DMS79 (cell line): Measurements from ENCODE around the gene B4GAT1.
"Not testable (repeated sequence)": the region's sequence is repeated elsewhere in the genome, so short reads cannot be mapped to it uniquely, and the experiment has no call there.

Source experiments
- DNase-seq: peaks from one replicate; lab custom pipeline; 2025; lab: John Stamatoyannopoulos, UW

The B4GAT1 gene

GRCh38 chr11:66322732-66323427 lies 24.5 kb downstream of the B4GAT1 start:
- no peak for DNase-seq

DNA sequence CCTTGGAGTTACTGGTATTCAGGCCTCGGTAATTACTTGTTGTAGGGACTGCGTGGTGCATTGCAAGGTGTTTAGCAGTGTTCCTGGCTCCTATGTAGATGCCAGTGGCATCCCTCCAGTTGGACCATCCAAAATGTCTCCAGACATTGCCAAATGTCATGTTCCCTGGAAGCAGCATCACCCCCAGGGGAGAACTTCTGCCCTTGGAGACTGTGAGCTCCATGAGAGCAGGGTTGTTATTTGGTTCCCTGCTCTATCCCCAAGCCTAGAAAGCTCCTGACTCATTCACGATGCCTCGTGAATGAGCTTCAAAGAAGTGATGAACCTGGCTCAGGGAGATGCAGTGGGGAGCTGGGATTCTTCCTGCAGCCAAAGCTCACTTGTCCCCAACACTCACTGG lies 25.8 kb downstream of the B4GAT1 start:
- DNase-seq: no peak

DNA sequence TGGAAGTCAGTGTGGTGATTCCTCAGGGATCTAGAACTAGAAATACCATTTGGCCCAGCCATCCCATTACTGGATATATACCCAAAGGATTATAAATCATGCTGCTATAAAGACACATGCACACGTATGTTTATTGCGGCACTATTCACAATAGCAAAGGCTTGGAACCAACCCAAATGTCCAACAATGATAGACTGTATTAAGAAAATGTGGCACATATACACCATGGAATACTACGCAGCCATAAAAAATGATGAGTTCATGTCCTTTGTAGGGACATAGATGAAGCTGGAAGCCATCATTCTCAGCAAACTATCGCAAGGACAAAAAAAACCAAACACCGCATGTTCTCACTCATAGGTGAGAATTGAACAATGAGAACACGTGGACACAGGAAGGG lies 26.7 kb downstream of the B4GAT1 start:
- not testable (repeated sequence) for DNase-seq

DNA sequence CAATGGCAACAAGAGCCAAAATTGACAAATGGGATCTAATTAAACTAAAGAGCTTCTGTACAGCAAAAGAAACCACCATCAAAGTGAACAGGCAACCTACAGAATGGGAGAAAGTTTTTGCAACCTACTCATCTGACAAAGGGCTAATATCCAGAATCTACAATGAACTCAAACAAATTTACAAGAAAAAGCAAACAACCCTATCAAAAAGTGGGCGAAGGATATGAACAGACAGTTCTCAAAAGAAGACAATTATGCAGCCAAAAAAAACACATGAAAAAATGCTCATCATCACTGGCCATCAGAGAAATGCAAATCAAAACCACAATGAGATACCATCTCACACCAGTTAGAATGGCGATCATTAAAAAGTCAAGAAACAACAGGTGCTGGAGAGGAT lies 27.1 kb downstream of the B4GAT1 start:
- not testable (repeated sequence) for DNase-seq

- no peak for DNase-seq
Observed at GRCh38 chr11:66318600-66318970, 28.8 kb downstream of the B4GAT1 start.

DNA sequence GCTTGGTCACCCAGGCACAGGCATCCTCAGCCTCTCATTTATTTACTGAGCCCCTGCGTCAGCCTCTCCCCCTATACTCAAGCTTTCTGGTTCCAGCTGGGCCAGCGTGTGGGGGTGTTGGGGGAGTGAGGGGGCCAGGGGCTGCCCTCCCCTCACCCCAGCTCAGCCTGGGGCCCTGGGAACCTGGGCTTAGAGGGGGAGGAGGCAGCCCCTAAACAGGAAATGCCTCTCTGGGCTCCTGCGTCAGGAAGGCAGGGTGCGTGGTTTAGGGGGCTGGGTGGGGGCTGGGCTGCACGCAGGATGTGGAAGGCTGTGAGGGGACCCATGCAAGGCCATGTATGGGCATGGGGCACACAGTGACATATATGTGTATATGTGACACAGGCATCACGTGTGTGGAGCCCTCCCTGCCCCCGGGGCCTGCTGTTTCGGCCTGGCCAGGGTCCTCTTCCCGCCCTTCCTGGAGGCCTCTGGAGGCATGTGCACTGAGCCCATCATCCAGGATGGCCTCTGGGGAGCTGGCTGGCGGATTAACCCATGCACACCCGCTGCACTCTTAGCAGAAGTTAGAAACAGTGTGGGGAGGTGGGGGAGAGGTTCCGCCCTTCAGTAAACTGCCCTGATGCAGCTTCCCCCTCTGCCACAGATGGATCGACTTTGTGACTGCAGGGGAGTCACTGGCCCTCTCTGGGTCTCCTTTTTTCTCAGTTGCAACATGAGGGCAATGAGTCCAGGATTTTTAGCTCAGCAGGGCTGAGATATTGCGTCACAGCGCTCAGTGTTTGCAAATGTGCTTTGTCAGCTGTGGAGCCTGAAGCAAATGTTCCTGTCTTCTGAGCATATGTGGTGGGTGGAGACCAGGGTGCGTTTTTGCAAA lies 29.5 kb downstream of the B4GAT1 start:
- DNase-seq: no peak

GRCh38 chr11:66317322-66317722 lies 30.1 kb downstream of the B4GAT1 start:
- DNase-seq: no peak

GRCh38 chr11:66316849-66317251 lies 30.6 kb downstream of the B4GAT1 start, which contains the start of gene CD248:
Gene CD248, minus strand, starts transcription at chr11:66317044. Its CDS starts 17 bp downstream, at chr11:66317027.
- no peak for DNase-seq

GRCh38 chr11:66315921-66316811 lies 31.3 kb downstream of the B4GAT1 start:
- DNase-seq: no peak

DNA sequence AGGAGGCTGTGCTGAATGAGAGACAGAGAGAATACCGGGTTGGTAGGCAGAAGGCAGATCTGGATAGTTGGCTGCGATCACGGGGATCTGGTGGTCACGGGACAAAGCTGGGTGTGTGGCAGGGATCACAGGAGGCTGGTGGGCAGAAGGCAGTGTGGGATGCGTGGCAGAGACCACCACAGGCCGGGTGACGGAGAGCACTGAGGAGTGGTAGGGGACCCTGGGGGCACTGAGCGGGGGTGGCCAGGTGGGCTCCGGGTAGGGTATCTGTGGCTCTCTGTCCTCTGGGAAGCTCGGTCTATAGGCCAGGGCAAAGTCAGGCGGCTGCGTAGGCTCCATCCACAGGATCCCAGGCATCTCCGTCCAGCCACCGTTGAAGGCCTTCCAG lies 31.9 kb downstream of the B4GAT1 start:
- DNase-seq: no peak

- DNase-seq: no peak
Observed at GRCh38 chr11:66314561-66315497, 32.6 kb downstream of the B4GAT1 start.

DNA sequence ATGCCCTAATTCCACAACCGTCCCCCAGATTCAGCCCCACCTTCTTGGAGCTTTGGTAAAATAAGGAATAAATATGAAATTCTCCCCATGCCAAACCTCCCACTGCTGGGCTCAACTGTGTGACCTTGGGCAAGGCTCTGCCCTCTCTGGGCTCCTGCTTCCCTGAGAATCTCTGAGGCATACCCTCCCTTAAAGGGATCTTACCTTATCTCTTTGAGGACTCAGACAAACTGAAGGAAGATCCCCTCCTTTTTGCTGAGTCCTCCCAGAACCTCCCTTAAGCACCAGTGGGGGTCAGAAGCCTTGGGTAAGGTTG lies 33.3 kb downstream of the B4GAT1 start:
- DNase-seq: no peak

DNA sequence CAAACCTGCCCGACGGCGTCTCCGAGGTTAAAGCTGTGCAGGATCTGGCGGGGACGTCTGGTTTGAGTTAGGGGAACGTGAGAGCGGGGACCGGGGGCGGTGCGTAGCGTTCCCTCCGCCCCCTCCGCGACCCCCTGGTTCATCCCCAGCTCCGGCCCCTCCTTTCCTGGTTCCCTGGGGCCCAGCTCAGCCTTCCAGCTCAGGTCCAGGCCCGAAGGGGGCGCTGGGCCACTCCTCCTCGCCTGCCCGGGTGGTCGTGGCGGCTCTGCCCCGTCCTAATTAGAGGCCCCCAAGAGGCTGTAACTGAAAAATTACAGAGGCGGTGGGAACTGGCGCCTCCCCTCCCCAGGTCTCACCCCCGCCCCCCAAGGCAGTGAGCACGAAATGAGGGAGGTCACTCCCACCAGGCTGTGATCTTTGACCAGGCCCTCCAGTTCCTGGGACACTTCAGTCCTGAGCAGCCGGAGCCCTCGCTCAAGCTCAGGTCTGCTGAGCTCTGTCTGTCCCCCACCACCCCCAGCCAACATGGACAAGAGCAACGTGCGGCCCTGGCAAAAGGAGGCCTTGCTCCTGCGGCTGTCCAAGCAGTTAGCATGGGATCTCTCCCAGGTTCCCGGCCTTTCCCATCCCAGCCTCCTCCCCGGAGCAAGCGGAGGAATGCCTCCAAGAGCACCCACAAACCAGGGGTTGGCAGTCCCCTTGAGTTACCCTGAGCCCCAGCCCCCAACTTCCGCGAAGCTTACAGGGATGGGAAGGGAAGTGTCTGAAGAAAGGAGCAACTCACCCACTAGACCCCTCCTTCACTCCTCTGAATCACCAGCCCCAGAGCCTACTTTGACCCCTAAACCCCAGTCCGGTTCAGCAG lies 33.9 kb downstream of the B4GAT1 start:
- DNase-seq: no peak

DNA sequence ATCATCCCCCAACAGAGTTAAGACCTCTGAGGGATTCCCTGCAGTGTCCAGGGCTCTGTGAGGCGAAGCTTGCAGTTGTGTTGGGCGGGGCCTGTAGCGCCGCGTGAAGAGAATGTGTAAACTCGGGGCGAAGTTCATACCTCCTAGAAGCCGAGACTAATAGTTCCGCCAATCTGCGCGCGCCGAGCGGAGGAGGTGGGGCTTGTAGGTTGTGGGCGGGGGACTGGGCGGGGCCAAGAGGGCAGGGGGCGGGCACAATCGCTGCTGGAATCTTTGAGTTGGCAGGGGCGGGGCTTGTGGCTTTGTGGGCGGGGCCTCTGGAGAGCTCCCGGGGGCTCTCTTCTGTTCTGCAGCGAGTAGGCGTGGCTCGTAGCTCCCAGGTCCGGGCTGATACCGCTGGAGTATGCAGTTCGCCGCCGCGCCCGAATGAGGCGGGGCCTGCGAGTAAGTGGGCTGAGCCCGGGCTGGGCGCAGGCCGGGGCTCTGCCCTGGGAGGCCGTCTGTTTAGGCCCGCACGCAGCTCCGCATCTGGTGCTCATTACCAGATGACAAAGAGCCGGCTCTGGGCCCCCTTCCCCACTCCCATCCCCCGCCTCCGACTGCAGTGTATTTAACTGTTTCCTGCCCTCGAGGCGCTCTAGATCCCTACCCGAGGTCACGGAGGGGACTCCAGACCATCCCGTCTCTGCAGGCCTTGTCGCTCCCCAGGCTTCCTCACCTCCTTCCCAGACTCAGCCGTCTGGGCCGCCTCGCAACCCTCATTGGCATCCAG lies 34.7 kb downstream of the B4GAT1 start:
- DNase-seq: peak; percentile 80

- DNase-seq: peak; percentile 83
Observed at GRCh38 chr11:66311965-66312548, 35.4 kb downstream of the B4GAT1 start.

DNA sequence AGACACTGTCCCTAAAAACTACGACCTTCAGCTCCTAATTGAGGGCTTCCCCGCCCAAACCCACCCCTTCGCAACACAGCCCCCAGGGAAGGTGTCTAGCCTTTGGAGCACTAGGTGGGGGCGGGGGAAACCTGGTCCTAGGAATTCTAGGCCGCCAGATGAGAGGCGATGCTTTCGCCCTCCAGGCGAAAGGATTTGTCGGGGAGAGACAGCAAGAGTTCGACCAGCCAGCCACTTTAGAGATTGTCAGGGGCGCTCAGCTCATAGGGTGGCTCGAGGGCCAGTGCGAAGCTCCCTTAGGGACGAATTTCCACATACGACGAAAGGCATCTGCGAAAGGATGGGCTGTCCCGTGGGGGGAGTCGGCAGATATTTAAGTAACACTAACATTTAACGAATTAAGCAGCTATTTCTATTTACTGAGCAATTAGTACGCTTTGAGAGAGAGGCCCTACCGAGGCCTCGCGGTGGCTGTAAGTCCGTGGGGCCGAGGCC lies 35.9 kb downstream of the B4GAT1 start:
- DNase-seq: no peak

- not testable (repeated sequence) for DNase-seq
Observed at GRCh38 chr11:66310803-66311440, 36.5 kb downstream of the B4GAT1 start.

- DNase-seq: no peak
Observed at GRCh38 chr11:66310324-66310723, 37.1 kb downstream of the B4GAT1 start.
